Cerebellar cortex (tissue), 1 donor: ENCODE measurements around the gene CCR1.
A peak's percentile ranks its signal among the peaks of the same experiment; 100 is the strongest.
"Not testable (repeated sequence)": the region's sequence is repeated elsewhere in the genome, so short reads cannot be mapped to it uniquely, and the experiment has no call there.

Experiments used
- DNase-seq: peaks from one replicate; pipeline ENCODE4 v3.0.0-alpha.2; 2015; ENCODE audit warnings: low spot score

The CCR1 gene

GRCh38 chr3:46168583-46169345, 39.3 kb downstream of the CCR1 start:
- DNase-seq: no peak

GRCh38 chr3:46163556-46164041, 44.5 kb downstream of the CCR1 start:
- DNase-seq: peak; percentile 16

DNA sequence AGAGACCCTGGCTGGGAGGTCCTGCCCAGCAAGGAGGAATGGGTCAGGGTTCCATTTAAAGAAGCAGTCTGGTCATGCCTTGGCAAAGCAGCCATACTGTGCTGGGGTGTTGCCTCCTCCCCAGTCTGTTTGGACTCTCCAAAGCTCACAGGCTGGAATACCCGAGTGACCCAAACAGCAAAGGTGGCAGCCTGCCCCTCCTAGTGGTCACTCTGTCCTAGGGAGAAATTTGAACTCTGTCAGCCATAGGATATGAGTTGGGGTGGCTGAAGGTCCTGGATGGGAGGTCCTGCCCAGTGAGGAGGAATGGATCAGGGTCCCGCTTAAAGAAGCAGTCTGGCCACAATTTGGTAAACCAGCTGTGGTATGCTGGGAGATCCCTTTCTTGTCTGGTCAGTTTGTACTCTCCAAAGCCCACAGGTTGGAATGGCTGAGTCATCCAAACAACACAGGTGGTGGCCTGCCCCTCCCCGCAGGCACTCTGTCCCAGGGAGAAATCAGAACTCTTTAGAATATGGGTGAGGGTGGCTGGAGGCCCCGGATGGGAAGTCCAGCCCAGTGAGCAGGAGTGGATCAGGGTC, 45.0 kb downstream of the CCR1 start:
- DNase-seq: peak; percentile 38

DNA sequence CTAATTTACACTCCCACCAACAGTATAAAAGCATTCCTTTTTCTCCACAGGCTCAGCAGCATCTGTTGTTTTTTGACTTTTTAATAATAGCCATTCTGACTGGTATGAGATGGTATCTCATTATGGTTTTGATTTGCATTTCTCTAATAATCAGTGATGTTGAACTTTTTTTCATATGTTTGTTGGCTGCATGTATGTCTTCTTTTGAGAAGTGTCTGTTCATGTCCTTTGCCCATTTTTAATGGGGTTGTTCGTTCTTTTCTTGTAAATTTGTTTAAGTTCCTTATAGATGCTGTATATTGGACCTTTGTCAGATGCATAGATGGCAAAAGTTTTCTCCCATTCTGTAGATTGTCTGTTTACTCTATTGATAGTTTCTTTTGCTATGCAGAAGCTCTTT, 50.4 kb downstream of the CCR1 start:
- DNase-seq: not testable (repeated sequence)

- no peak for DNase-seq
Observed at GRCh38 chr3:46154311-46154710, 53.8 kb downstream of the CCR1 start.
